Neutrophil (primary cell): Measurements from ENCODE around the gene SNF8.
"Not testable (repeated sequence)": the region's sequence is repeated elsewhere in the genome, so short reads cannot be mapped to it uniquely, and the experiment has no call there.

Experiments used
- H3K27ac ChIP-seq: fragments of 200-600 bp; sonication (generic); 2 replicates; pipeline ENCODE4 v1.5.1; 2016; ENCODE audit warnings: mild to moderate bottlenecking, moderate library complexity
- H3K27me3 ChIP-seq: fragments of 200-600 bp; sonication (generic); 2 replicates; pipeline ENCODE4 v1.6.0; 2016; ENCODE audit warnings: mild to moderate bottlenecking
- H3K36me3 ChIP-seq: fragments of 200-600 bp; sonication (generic); 2 replicates; pipeline ENCODE4 v1.5.1; 2017
- H3K4me1 ChIP-seq, 2 experiments: fragments of 200-600 bp in 1 of 2; sonication (generic) in 1 of 2; 1 replicate in 1 of 2; 2 replicates in 1 of 2; pipeline versions ENCODE4 v1.5.1 to v1.6.1; 2013 to 2016; ENCODE audit warnings: low read depth in 1 of 2, low read length in 1 of 2, mild to moderate bottlenecking in 1 of 2, moderate library complexity in 1 of 2; ENCODE audit not compliant: control insufficient read depth in 1 of 2, insufficient read depth in 1 of 2
- H3K4me3 ChIP-seq, 2 experiments: fragments of 200-600 bp in 1 of 2; sonication (generic) in 1 of 2; 1 replicate in 1 of 2; 2 replicates in 1 of 2; pipeline ENCODE4 v1.5.1; 2013 to 2016; ENCODE audit warnings: low read depth in 1 of 2, low read length in 1 of 2, mild to moderate bottlenecking in 1 of 2, moderate library complexity in 1 of 2
- H3K9me3 ChIP-seq: fragments of 200-600 bp; sonication (generic); 2 replicates; pipeline ENCODE4 v1.5.1; 2016
- CTCF ChIP-seq: fragments of 200-600 bp; sonication (generic); IDR thresholded peaks from 2 replicates; pipeline ENCODE4 v1.5.1; 2016; ENCODE audit warnings: antibody characterized with exemption

SNF8 gene

DNA sequence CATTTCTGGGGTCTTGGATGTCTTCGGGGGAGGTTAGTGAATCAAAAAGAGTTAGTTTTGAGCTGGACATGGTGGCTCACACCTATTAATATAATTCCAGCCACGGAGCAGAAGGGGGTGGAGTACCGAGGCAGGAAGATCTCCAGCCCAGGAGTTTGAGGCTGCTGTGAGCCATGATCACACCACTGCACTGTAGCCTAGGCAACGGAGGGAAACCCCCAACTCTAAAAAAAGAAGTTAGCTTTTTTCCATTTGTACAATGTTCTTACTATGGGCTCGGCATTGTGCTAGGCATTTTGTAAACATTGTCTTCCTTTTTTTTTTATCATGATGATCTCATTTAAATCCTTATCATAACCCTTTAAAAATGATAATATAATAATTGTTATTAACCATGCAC, 8.3 kb upstream of the SNF8 start:
- Histone ChIP-seq H3K9me3 (no peaks in the 10 kb centered on the region), H3K4me3 (no peak overlapping the region), H3K36me3 (no peaks in the 10 kb centered on the region), H3K4me1 (no peaks in the 10 kb centered on the region), H3K27me3 (peaks cover 52% of the 10 kb centered on the region), H3K27ac (no peak overlapping the region)
- no peak for TF ChIP-seq CTCF

DNA sequence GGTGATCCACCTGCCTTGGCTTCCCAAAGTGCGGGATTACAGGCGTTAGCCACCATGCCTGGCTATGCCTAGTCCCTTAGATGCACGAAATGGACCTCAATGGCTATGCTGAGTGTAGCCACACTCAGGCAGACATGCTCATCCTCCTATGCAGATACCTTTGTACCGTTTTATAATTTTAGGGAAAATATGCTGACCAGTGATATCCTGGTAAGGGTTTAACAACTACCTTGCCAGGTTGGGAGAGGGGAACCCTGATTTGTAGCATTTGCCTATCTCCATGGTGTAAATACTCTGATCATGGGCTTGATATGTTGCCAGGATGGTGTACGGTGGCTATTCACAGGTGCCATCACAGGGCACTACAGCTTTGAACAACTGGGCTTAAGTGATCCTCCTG, 6.9 kb upstream of the SNF8 start:
- Histone ChIP-seq H3K4me3 (no peak overlapping the region), H3K9me3 (no peaks in the 10 kb centered on the region), H3K27me3 (peaks cover 65% of the 10 kb centered on the region), H3K36me3 (no peaks in the 10 kb centered on the region), H3K27ac (no peak overlapping the region), H3K4me1 (no peaks in the 10 kb centered on the region)
- TF ChIP-seq CTCF: no peak

DNA sequence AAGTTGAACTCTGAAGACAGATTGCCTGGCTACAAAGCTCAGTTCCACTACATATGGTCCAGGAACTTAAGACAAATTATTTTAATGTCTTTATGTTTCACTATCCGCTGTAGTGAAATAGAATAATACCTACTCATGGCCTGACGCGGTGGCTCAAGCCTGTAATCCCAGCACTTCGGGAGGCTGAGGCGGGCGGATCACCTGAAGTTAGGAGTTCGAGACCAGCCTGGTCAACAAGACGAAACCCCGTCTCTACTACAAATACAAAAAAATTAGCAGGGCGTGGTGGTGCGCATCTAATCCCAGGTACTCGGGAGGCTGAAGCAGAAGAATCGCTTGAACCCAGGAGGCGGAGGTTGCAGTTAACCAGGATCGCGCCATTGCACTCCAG, 614 bp upstream of the SNF8 start:
- Histone ChIP-seq H3K4me3 (peak overlapping the region; percentile 88 to 91), H3K27me3 (peaks cover 30% of the 10 kb centered on the region), H3K4me1 (peaks cover 10 to 16% of the 10 kb centered on the region in 2 experiments), H3K36me3 (peaks cover 12% of the 10 kb centered on the region), H3K27ac (peak overlapping the region; percentile 76)
- H3K9me3 ChIP-seq: not testable (repeated sequence)

GRCh38 chr17:48933035-48933434, 11.6 kb downstream of the SNF8 start:
- no peak overlapping the region for H3K27ac ChIP-seq
- no peaks in the 10 kb centered on the region for H3K27me3 ChIP-seq
- no peaks in the 10 kb centered on the region for H3K9me3 ChIP-seq
- peaks cover 96% of the 10 kb centered on the region for H3K36me3 ChIP-seq
- no peaks in the 10 kb centered on the region for H3K4me1 ChIP-seq
- no peak overlapping the region for H3K4me3 ChIP-seq
- TF ChIP-seq CTCF: no peak

GRCh38 chr17:48930435-48930873, 14.2 kb downstream of the SNF8 start:
- Histone ChIP-seq H3K4me3 (no peak overlapping the region), H3K27ac (no peak overlapping the region), H3K27me3 (no peaks in the 10 kb centered on the region), H3K4me1 (no peaks in the 10 kb centered on the region), H3K9me3 (no peaks in the 10 kb centered on the region), H3K36me3 (peaks cover 97% of the 10 kb centered on the region)
- TF ChIP-seq CTCF: no peak

DNA sequence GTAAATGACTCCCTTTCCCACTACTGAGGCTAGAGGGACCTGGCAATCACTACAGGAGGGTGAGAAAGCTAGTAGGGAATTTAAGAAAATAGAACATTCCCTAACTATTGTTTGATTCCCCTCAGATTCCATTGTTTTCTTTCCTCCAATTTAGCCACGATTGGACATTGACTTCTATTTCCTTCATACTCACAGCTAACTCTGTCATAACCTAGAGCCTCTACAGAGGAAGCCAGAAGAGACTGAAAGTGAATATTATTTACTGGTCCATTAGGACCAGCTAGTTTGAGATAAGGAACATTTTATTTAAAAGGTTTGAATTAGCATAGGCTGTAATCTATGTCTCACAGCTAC, 14.9 kb downstream of the SNF8 start:
- Histone ChIP-seq H3K9me3 (no peaks in the 10 kb centered on the region), H3K27ac (no peak overlapping the region), H3K27me3 (no peaks in the 10 kb centered on the region), H3K4me3 (no peak overlapping the region), H3K4me1 (no peaks in the 10 kb centered on the region), H3K36me3 (peaks cover 100% of the 10 kb centered on the region)
- no peak for TF ChIP-seq CTCF
